HEK293T (cell line): ENCODE measurements around the gene CASP6.

Experiments used
- CTCF ChIA-PET: fragments of 350-600 bp; formaldehyde crosslinking; extraction: SDS; loops from one replicate; lab custom pipeline; 2021; ENCODE audit warnings: antibody characterized with exemption, inconsistent platforms; lab: Yijun Ruan, JAX
- POLR2A ChIA-PET: fragments of 350-600 bp; formaldehyde crosslinking; extraction: SDS; loops from one replicate; lab custom pipeline; 2020; ENCODE audit warnings: antibody characterized with exemption, inconsistent platforms; lab: Yijun Ruan, JAX
- DNase-seq: peaks from one replicate; pipeline ENCODE4 v3.0.0; 2012; ENCODE audit warnings: mixed read lengths; ENCODE audit errors: extremely low spot score
- ARNT ChIP-seq: fragments of 450-650 bp; IDR thresholded peaks from 2 replicates; pipeline ENCODE4 v1.6.1; 2017; ENCODE audit warnings: mild to moderate bottlenecking
- BHLHE40 ChIP-seq: fragments of 450-650 bp; IDR thresholded peaks from 2 replicates; pipeline ENCODE4 v1.6.1; 2016; ENCODE audit warnings: mild to moderate bottlenecking, moderate library complexity, borderline replicate concordance
- CTBP1 ChIP-seq: fragments of 450-650 bp; IDR thresholded peaks from 2 replicates; pipeline ENCODE4 v1.6.1; 2016; ENCODE audit warnings: borderline replicate concordance
- ELF4 ChIP-seq: fragments of 450-650 bp; IDR thresholded peaks from 2 replicates; pipeline ENCODE4 v1.6.1; 2017; ENCODE audit warnings: antibody characterized with exemption
- FOXA1 ChIP-seq: fragments of 450-650 bp; IDR thresholded peaks from 2 replicates; pipeline ENCODE4 v1.6.1; 2016; ENCODE audit warnings: mild to moderate bottlenecking
- FOXK2 ChIP-seq: fragments of 450-650 bp; IDR thresholded peaks from 2 replicates; pipeline ENCODE4 v1.6.1; 2016; ENCODE audit warnings: mild to moderate bottlenecking
- FOXM1 ChIP-seq: fragments of 450-650 bp; IDR thresholded peaks from 2 replicates; pipeline ENCODE4 v1.6.1; 2017; ENCODE audit warnings: mild to moderate bottlenecking, borderline replicate concordance
- HDGF ChIP-seq: fragments of 450-650 bp; IDR thresholded peaks from 2 replicates; pipeline ENCODE4 v1.6.1; 2017; ENCODE audit warnings: antibody characterized with exemption, borderline replicate concordance
- L3MBTL2 ChIP-seq: fragments of 450-650 bp; conservative IDR thresholded peaks from 2 replicates; pipeline ENCODE4 v1.6.1; 2016; ENCODE audit warnings: mild to moderate bottlenecking
- LEF1 ChIP-seq: fragments of 450-650 bp; IDR thresholded peaks from 2 replicates; pipeline ENCODE4 v1.6.1; 2017; ENCODE audit warnings: mild to moderate bottlenecking, borderline replicate concordance
- NFRKB ChIP-seq: fragments of 450-650 bp; IDR thresholded peaks from 2 replicates; pipeline ENCODE4 v1.6.1; 2016; ENCODE audit warnings: mild to moderate bottlenecking, moderate library complexity
- PKNOX1 ChIP-seq: fragments of 450-650 bp; IDR thresholded peaks from 2 replicates; pipeline ENCODE4 v1.6.1; 2016
- SP1 ChIP-seq: fragments of 450-650 bp; IDR thresholded peaks from 2 replicates; pipeline ENCODE4 v1.6.1; 2017
- SUZ12 ChIP-seq: fragments of 450-650 bp; IDR thresholded peaks from 2 replicates; pipeline ENCODE4 v1.6.1; 2016; ENCODE audit warnings: mild to moderate bottlenecking
- TARDBP ChIP-seq: fragments of 450-650 bp; IDR thresholded peaks from 2 replicates; pipeline ENCODE4 v1.6.1; 2016
- ZNF384 ChIP-seq: fragments of 450-650 bp; IDR thresholded peaks from 2 replicates; pipeline ENCODE4 v1.6.1; 2016

The CASP6 gene

DNA sequence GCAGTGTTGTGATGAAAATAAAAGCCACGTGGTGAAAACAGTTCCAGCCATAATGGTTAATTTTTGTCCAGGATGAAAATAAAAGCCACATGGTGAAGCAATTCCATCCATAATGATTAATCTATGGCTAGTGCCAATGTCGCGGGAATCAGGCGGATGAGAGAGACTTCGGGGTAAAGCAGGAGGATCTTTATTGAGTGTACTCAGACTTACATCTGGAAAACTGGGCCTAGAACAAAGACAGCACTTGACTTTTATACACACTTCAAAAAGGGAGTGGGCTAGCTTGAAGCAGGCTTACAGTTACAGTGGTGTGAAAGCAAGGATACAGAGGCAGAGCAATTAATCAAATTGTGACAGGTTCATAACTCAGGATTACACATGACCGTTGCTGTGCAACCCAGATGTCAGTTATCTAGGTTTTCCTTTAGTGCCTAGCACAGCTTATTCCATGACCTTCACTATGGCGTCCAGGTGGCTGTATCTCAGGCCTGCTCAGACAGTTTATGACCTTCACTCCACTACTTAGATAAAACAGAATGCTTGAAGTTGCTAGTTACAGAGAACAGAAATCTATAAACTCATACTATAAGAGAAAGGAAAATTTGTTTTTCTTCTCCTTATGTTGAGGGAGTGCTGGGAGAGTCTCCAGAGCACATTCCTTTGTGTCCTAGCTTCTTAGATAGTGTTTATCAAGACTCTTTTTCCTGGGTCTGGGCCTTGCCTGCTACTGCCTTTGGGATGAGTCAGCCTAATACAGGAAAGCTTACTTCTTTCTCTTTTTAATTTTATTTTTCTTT lies 32.5 kb upstream of the CASP6 start:
- TF ChIP-seq FOXA1 (no peak), PKNOX1 (peak; percentile 77), ZNF384 (no peak), L3MBTL2 (no peak), CTBP1 (no peak), ELF4 (no peak)
- no peak for DNase-seq
- ChIA-PET POLR2A (no interaction called here), CTCF (no interaction called here)

GRCh38 chr4:109733728-109734127 lies 30.5 kb upstream of the CASP6 start:
- no peak for DNase-seq
- TF ChIP-seq L3MBTL2, result no peak
- TF ChIP-seq PKNOX1, result no peak
- TF ChIP-seq ARNT, result no peak
- no peak for TF ChIP-seq NFRKB
- TF ChIP-seq BHLHE40, result no peak
- no peak for TF ChIP-seq SP1
- no peak for TF ChIP-seq FOXM1
- no peak for TF ChIP-seq CTBP1
- no peak for TF ChIP-seq FOXA1
- TF ChIP-seq ZNF384, result no peak
- no peak for TF ChIP-seq ELF4
- no peak for TF ChIP-seq TARDBP
- no peak for TF ChIP-seq LEF1
- no peak for TF ChIP-seq FOXK2
- TF ChIP-seq HDGF, result no peak
- no peak for TF ChIP-seq SUZ12
- ChIA-PET POLR2A (no interaction called here), CTCF (no interaction called here)

GRCh38 chr4:109730619-109731545 lies 27.6 kb upstream of the CASP6 start:
- DNase-seq, result no peak
- no peak for TF ChIP-seq FOXA1
- CTCF ChIA-PET, result interaction anchor here (0.7 kb wide), 1 partner anchor 16 kb away, joined by 4 read pairs; no protein-coding TSS in a partner anchor
- POLR2A ChIA-PET, result interaction anchor here (1.1 to 1.8 kb wide), 2 partner anchors 27 to 38 kb away, joined by 3 to 6 read pairs; partner anchors contain the start of gene CASP6

- TF ChIP-seq FOXM1 (no peak), SP1 (no peak), TARDBP (no peak), NFRKB (no peak), SUZ12 (no peak), BHLHE40 (no peak), FOXK2 (no peak), LEF1 (no peak)
- ChIA-PET POLR2A (interaction anchor here (1.0 to 1.8 kb wide), 4 partner anchors 25 to 304 kb away, joined by 3 to 6 read pairs (median 3); partner anchors contain the start of gene CASP6), CTCF (no interaction called here)
- DNase-seq, result peak; percentile 87
These were observed 26.7 kb upstream of the CASP6 start, which contains the start of gene PLA2G12A for GRCh38 chr4:109729718-109730618. Gene PLA2G12A (minus strand): TSS chr4:109730070. CDS start chr4:109729809, 261 bp downstream.

DNA sequence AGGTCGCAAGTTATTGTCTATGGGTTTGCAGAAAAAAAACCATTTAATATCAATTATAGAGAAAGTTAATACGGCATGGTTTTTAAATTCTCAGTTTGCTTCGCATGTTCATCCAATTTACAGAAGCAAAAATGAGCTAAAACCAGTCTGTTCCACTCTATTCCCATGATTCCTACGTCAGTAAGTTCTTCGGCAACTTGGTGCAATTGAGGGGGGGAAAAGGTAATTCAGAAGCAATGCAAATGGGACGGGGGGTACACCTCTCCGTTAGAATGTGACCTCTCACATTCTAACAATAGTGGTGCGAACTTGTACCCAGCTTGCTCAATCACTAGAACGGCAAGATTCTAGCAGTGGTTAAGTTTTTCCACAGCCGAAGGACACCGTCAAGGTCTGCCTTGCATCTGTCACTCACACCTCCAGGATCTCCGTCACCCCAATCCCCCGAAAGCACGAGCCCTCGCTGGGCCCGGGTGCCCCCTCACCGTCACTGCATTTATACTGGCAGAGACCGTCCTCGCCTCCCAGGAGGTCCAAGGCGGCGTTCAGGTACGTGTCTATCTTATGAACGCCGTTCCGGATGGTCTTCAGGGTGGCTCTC lies 26.0 kb upstream of the CASP6 start:
- TF ChIP-seq FOXM1, result no peak
- peak; percentile 28; the same call in 1 of the 2 replicates for TF ChIP-seq L3MBTL2
- TF ChIP-seq BHLHE40, result no peak
- TF ChIP-seq PKNOX1, result peak; percentile 77
- ChIA-PET CTCF (interaction anchor here (0.6 kb wide), 1 partner anchor 482 kb away, joined by 5 read pairs; no protein-coding TSS in a partner anchor), POLR2A (interaction anchor here (1.0 to 1.1 kb wide), 2 partner anchors 24 to 303 kb away, joined by 3 read pairs; no protein-coding TSS in a partner anchor)
- DNase-seq, result peak; percentile 21
